Neutrophil (primary cell): Measurements from ENCODE around the gene OR56A3.

Experiments used
- H3K27ac ChIP-seq: fragments of 200-600 bp; sonication (generic); 2 replicates; pipeline ENCODE4 v1.5.1; 2016; ENCODE audit warnings: mild to moderate bottlenecking, moderate library complexity
- H3K27me3 ChIP-seq: fragments of 200-600 bp; sonication (generic); 2 replicates; pipeline ENCODE4 v1.6.0; 2016; ENCODE audit warnings: mild to moderate bottlenecking
- H3K36me3 ChIP-seq: fragments of 200-600 bp; sonication (generic); 2 replicates; pipeline ENCODE4 v1.5.1; 2017
- H3K4me1 ChIP-seq, 2 experiments: fragments of 200-600 bp in 1 of 2; sonication (generic) in 1 of 2; 1 replicate in 1 of 2; 2 replicates in 1 of 2; pipeline versions ENCODE4 v1.5.1 to v1.6.1; 2013 to 2016; ENCODE audit warnings: low read depth in 1 of 2, low read length in 1 of 2, mild to moderate bottlenecking in 1 of 2, moderate library complexity in 1 of 2; ENCODE audit not compliant: control insufficient read depth in 1 of 2, insufficient read depth in 1 of 2
- H3K4me3 ChIP-seq, 2 experiments: fragments of 200-600 bp in 1 of 2; sonication (generic) in 1 of 2; 1 replicate in 1 of 2; 2 replicates in 1 of 2; pipeline ENCODE4 v1.5.1; 2013 to 2016; ENCODE audit warnings: low read depth in 1 of 2, low read length in 1 of 2, mild to moderate bottlenecking in 1 of 2, moderate library complexity in 1 of 2
- H3K9me3 ChIP-seq: fragments of 200-600 bp; sonication (generic); 2 replicates; pipeline ENCODE4 v1.5.1; 2016
- CTCF ChIP-seq: fragments of 200-600 bp; sonication (generic); IDR thresholded peaks from 2 replicates; pipeline ENCODE4 v1.5.1; 2016; ENCODE audit warnings: antibody characterized with exemption

OR56A3 gene

GRCh38 chr11:5930614-5931013, 11.4 kb upstream of the OR56A3 start:
- Histone ChIP-seq H3K27me3 (no peaks in the 10 kb centered on the region), H3K4me1 (no peaks in the 10 kb centered on the region), H3K27ac (no peak overlapping the region), H3K9me3 (no peaks in the 10 kb centered on the region), H3K36me3 (no peaks in the 10 kb centered on the region), H3K4me3 (no peak overlapping the region)
- TF ChIP-seq CTCF = no peak

- no peak for TF ChIP-seq CTCF
These were observed 11.0 kb upstream of the OR56A3 start for GRCh38 chr11:5931061-5931460.

GRCh38 chr11:5932671-5933070, 9.4 kb upstream of the OR56A3 start:
- Histone ChIP-seq H3K27me3 (no peaks in the 10 kb centered on the region), H3K4me1 (no peaks in the 10 kb centered on the region), H3K27ac (no peak overlapping the region), H3K36me3 (no peaks in the 10 kb centered on the region), H3K9me3 (no peaks in the 10 kb centered on the region), H3K4me3 (no peak overlapping the region)
- TF ChIP-seq CTCF = no peak

More at GRCh38 chr11:5931061-5931460, 11.0 kb upstream of the OR56A3 start:
- Histone ChIP-seq H3K36me3 (no peaks in the 10 kb centered on the region), H3K4me3 (no peak overlapping the region), H3K4me1 (no peaks in the 10 kb centered on the region), H3K27ac (no peak overlapping the region), H3K27me3 (no peaks in the 10 kb centered on the region), H3K9me3 (no peaks in the 10 kb centered on the region)

- no peak for TF ChIP-seq CTCF
- Histone ChIP-seq H3K27ac (no peak overlapping the region), H3K9me3 (no peaks in the 10 kb centered on the region), H3K4me1 (no peaks in the 10 kb centered on the region), H3K36me3 (no peaks in the 10 kb centered on the region), H3K27me3 (no peaks in the 10 kb centered on the region), H3K4me3 (no peak overlapping the region)
These were observed 8.9 kb upstream of the OR56A3 start for GRCh38 chr11:5933116-5933515.

- Histone ChIP-seq H3K9me3 (no peaks in the 10 kb centered on the region), H3K36me3 (no peaks in the 10 kb centered on the region)
These were observed 4.0 kb upstream of the OR56A3 start for GRCh38 chr11:5937868-5938602.

More at GRCh38 chr11:5937868-5938602, 4.0 kb upstream of the OR56A3 start:
- no peaks in the 10 kb centered on the region for H3K4me1 ChIP-seq
- no peak overlapping the region for H3K27ac ChIP-seq
- peaks cover 13% of the 10 kb centered on the region for H3K27me3 ChIP-seq
- H3K4me3 ChIP-seq = no peak overlapping the region
- TF ChIP-seq CTCF = no peak
